ENCODE measurements around the gene TNFSF13B. TPM values are rescaled to one million over a fixed set of nuclear protein-coding genes. Genes with fewer than 3 reads are reported as not detected.

The TNFSF13B gene
- polyA plus RNA-seq, 4 donors = 0.96 to 2.1 (median 1.4) TPM

DNA sequence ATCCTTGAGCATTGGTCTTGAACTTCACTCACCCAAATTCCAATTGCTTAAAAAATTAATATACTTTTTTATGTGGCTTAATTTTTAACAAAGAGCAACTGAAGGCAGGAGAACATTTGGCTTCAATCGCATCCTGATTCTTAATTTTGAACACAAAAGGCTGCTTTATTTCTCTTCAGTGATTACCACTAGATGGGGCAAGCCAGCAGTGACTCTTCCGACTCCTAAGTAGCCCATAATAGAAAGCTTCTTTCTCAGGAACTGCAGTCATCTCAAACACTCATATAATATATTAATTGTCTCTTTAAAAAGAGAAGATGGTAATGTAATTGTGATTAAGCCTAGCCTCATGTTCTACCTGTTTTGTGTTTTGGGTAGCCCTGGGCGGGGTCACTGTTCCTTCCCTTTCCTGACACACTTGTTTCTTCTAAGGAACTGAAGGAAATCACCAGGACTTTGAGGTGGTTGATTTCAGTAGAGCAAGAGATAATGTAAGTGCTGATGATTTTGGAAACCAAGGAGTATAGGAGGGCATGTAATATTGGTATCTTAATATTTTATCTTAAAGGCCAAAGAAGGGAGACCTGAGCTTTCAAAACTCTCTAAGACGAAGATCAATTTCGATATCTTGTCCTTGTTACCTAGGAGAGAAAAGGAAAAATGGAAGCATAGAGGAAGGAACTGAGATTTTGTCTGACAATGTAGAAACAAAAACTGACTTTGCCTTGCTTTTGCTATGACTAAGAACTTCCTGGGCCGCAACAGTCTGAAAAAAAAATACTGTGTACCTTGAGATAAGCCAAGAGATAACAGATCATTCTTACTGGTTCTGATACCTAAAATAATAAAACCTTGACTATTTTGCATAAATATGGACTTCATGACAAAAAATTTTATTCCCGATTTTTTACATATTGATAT is 73.1 kb downstream of the TNFSF13B start:
- peak in 2 of 4 donors; percentile 20 for DNase-seq (ENCODE audit: low read depth in 4 of 4, low spot score in 3 of 4)

DNA sequence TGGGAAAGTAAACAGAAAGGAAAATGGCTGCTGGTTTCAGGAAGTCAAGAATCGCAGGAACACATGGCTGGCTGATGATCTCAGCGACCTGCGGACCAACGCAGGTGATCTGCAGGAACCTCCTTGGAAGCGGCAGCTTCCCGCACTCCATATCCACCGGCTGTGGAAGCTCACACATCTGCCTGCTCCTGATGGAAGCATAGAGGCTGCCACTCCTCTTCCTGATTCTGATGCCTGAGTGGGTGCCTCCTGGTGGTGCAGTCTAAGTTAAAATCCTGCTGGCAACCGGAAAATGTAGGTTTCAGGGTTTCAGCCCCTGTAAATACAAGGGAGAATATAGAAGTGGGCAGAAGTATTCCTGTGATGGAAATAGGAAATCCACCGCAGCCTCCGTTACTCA is 75.5 kb downstream of the TNFSF13B start:
- DNase-seq (ENCODE audit: low read depth in 4 of 4, low spot score in 3 of 4) = no peak

DNA sequence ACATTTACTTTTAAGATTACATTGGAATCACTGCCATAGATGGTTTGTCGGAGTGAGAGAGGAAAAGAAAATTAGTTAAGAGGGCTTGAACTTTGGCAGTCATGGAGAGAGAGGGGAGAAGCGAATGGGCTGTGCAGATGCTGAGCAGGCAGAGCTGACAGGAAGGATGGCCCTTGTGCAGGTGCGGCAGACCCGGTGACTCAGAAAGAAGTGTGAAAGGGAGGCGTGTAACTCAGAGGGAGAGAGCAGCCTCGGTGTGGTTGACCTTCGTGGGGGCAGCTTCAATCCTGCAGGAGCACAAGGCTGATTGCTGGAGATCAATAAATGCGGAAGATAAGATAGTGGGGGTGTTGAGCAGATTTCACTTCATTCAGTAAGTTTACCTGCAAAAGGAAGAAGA is 76.9 kb downstream of the TNFSF13B start:
- no peak for DNase-seq (ENCODE audit: low read depth in 4 of 4, low spot score in 3 of 4)

DNA sequence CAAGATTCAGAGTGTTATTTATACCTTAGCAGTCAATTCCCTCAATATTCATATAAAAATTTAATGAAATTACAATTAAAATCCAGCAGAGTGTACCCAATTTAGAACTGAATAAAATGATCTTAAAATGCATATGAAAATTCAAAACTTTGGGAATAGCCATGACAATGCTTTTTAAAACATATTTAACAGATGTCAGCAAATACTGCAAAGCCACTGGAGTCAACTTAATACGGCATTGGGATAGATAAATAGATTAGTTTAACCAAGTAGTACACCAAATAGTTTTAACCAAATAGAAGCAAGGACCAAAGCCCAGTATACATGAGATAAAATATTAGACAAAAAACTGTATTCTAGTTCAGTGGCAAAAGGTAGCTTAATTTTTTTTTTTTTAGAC is 79.8 kb downstream of the TNFSF13B start:
- DNase-seq (ENCODE audit: low read depth in 4 of 4, low spot score in 3 of 4) = no peak

DNA sequence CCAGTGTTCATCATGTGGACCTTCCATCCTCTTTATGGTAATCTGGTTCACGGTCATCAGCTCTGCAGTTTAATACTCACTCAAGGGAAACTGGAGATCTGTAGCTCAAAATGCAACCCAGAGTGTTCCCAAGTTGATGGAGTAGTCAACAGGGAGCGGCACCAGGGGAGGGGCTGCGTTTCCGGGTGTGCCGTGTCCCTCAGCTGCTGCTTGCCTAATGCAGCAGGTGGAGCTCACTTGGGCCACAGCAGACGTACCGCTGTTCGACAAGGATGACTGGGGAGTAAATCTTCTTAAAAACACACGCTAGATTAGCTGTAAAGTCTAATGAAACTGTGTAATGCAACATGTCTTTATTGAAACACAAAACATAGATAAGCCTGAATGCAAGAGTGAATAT is 81.1 kb downstream of the TNFSF13B start:
- DNase-seq (ENCODE audit: low read depth in 4 of 4, low spot score in 3 of 4) = no peak

DNA sequence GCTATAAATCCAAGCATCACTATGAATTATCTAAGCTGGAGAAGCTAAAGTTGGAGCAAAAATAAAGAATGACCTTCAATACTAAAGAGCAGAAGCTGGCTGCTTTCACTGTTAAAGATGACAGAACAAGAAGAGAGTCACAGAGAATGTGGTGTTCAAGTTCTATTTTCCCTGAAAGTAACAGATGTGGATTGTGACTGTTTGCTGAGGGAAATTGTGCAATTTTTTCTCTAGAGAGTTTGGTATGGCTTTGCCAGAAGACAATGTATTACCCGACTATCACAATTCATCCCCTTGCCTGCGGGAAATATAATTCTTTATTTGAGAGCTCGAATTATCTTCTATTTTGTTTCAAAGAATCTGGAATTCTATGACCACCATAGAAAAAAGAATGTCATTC is 83.1 kb downstream of the TNFSF13B start:
- DNase-seq (ENCODE audit: low read depth in 4 of 4, low spot score in 3 of 4) = no peak

DNA sequence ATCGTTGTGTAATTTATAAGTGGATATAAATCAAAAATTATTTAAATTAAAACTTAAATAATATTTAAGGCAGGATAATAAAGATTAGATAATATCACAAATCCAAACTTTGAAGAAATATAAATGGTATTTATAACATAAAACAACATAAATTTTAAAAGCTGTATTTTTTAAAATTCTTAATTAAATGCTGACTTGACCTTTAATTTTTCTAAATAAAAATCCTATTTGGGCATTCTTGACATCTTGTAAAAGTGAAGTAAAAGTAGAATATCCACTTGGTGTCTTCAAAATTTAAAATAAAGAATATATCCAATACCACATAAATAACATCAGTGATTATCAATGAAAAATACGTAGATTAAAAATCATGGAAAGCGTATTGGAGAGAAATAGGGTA is 87.7 kb downstream of the TNFSF13B start:
- no peak for DNase-seq (ENCODE audit: low read depth in 4 of 4, low spot score in 3 of 4)

Other genes with a start within 250 kb of the TNFSF13B start
- 10 to 100 TPM; 14.3 to 20.3 (median 17.2) TPM for gene LIG4, start 54.2 kb upstream of the TNFSF13B start, polyA plus RNA-seq (ENCODE audit: insufficient read length in 4 of 4)
- 10 to 100 TPM; 15.4 to 19.0 (median 17.7) TPM for gene ABHD13, start 51.3 kb upstream of the TNFSF13B start, polyA plus RNA-seq (ENCODE audit: insufficient read length in 4 of 4)